ENCODE measurements around the gene IGFBP5. TPM values are rescaled to one million over a fixed set of nuclear protein-coding genes. Genes with fewer than 3 reads are reported as not detected.

IGFBP5 gene
- total and polyA plus RNA-seq, 10 donors: 5.0 to 114 (median 28.9) TPM

DNA sequence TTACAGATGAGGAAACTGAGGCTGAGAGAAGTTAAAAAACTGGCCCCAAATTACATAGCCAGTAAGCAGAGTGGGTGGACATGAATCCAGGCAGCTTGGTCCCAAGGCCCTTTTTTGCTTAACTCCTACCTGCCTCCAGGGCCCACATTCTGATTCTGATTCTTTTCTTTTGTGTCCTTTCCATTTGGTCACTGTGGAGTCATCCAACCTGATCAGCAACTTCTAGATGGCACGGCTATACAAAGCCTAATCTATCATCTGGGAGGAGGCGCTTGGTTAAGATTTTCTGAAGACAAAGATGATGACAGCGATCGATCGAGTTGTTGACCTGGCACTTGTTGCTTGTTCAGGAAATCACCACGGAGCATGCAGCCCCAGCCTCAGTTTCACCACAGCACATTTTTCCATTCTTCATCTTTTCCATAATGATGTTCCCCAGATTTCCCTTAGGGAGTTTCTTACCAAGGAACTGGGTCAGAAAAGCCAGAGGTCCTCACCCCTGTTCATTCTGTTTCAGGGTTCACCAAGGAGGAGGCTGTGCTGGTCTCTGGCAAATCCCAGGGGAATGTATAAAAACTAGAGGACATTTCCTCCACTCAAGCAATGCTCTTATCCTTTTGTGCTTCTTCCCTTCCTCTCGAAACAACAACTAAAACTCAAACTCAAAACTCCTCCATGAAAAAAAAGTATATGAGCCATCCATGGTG lies 69.0 kb downstream of the IGFBP5 start:
- peaks cover 0 to 6% (median 0%) of the 10 kb centered on the region in 8 donors for H3K9me3 ChIP-seq
- no peaks in the 10 kb centered on the region for H3K36me3 ChIP-seq
- no peak for DNase-seq
- 82 to 91% (median 85%) methylated on average over 7 of the region's 7 CpGs for WGBS, 5 donors
- H3K4me1 ChIP-seq: no peaks in the 10 kb centered on the region
- no peak overlapping the region for H3K4me3 ChIP-seq
- H3K27ac ChIP-seq: no peak overlapping the region
- H3K27me3 ChIP-seq (replicated peaks in 1 of 7): peaks cover 0 to 4% (median 0%) of the 10 kb centered on the region in 7 donors
- TF ChIP-seq POLR2A (IDR thresholded peaks at IDR 0.05) (no peak), POLR2AphosphoS5 (IDR thresholded peaks at IDR 0.05) (no peak)
- TF ChIP-seq, protein P1, sequence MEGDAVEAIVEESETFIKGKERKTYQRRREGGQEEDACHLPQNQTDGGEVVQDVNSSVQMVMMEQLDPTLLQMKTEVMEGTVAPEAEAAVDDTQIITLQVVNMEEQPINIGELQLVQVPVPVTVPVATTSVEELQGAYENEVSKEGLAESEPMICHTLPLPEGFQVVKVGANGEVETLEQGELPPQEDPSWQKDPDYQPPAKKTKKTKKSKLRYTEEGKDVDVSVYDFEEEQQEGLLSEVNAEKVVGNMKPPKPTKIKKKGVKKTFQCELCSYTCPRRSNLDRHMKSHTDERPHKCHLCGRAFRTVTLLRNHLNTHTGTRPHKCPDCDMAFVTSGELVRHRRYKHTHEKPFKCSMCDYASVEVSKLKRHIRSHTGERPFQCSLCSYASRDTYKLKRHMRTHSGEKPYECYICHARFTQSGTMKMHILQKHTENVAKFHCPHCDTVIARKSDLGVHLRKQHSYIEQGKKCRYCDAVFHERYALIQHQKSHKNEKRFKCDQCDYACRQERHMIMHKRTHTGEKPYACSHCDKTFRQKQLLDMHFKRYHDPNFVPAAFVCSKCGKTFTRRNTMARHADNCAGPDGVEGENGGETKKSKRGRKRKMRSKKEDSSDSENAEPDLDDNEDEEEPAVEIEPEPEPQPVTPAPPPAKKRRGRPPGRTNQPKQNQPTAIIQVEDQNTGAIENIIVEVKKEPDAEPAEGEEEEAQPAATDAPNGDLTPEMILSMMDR (IDR thresholded peaks at IDR 0.05 in 8 of 11, conservative IDR thresholded peaks at IDR 0.05 in 3 of 11): no peak
- intact Hi-C loops (cut with DNase I; ENCODE audit: low total_unique reads): no loop called here

DNA sequence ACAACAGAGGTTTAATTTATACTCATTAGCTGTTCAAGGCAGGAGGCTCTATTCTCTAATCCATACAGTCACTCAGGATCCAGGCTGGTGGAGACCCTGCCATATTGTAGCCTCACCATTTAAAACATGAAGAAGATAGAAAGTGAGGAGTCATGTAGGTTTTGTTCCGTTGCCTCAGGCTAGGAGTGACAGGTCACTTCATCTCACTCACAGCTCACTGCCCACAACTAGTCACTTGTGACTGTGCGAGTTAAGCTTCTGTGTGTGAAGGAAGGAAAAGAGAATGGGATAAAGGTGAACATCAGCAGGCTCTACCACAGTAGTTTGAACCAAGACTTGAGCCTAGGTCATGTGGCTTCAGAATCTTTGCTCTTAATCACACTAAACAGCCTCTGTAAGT lies 71.1 kb downstream of the IGFBP5 start:
- peaks cover 0 to 6% (median 0%) of the 10 kb centered on the region in 6 donors for H3K4me1 ChIP-seq
- H3K36me3 ChIP-seq: no peaks in the 10 kb centered on the region
- H3K4me3 ChIP-seq: no peak overlapping the region
- H3K27me3 ChIP-seq (replicated peaks in 1 of 7): peaks cover 0 to 4% (median 0%) of the 10 kb centered on the region in 7 donors
- WGBS, 5 donors: 88 to 93% (median 89%) methylated on average over 2 of the region's 2 CpGs
- no peak for DNase-seq
- H3K27ac ChIP-seq: no peak overlapping the region
- TF ChIP-seq POLR2AphosphoS5 (IDR thresholded peaks at IDR 0.05) (no peak), POLR2A (IDR thresholded peaks at IDR 0.05) (no peak)
- TF ChIP-seq, protein P1 (IDR thresholded peaks at IDR 0.05 in 8 of 11, conservative IDR thresholded peaks at IDR 0.05 in 3 of 11): no peak
- intact Hi-C loops (cut with DNase I; ENCODE audit: low total_unique reads): no loop called here
- H3K9me3 ChIP-seq: peaks cover 0 to 6% (median 0%) of the 10 kb centered on the region in 8 donors

DNA sequence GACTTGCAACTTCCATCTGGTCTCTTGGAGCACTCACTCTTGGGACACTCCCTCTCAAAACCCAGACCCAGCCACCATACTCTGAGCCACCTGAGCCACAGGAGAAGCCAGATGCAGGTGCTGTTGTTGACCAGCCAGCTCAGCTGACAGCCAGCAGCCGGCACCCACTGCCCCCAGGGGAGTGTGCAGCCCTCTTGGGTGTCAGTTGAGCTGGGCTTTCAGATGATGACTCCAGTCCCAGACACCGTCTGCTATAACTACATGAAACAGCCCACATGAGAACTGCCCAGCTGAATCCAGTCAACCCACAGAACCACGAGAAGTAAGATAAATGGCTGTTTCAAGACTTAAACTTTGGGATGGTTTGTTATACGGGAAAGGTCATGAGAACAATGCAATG lies 72.8 kb downstream of the IGFBP5 start:
- no peak overlapping the region for H3K27ac ChIP-seq
- H3K9me3 ChIP-seq: peaks cover 0 to 6% (median 0%) of the 10 kb centered on the region in 8 donors
- no peak for DNase-seq
- WGBS, 5 donors: 49 to 79% (median 62%) methylated on average over 4 of the region's 4 CpGs
- peaks cover 0 to 9% (median 0%) of the 10 kb centered on the region in 6 donors for H3K4me1 ChIP-seq
- no peak overlapping the region for H3K4me3 ChIP-seq
- intact Hi-C loops (cut with DNase I; ENCODE audit: low total_unique reads): no loop called here
- peaks cover 0 to 4% (median 0%) of the 10 kb centered on the region in 7 donors for H3K27me3 ChIP-seq (replicated peaks in 1 of 7)
- H3K36me3 ChIP-seq: no peaks in the 10 kb centered on the region
- TF ChIP-seq POLR2A (IDR thresholded peaks at IDR 0.05) (no peak), POLR2AphosphoS5 (IDR thresholded peaks at IDR 0.05) (no peak)
- TF ChIP-seq, protein P1 (IDR thresholded peaks at IDR 0.05 in 8 of 11, conservative IDR thresholded peaks at IDR 0.05 in 3 of 11): no peak

Other genes starting within 250 kb of the IGFBP5 start
- gene RPL37A, start 196.7 kb downstream of the IGFBP5 start, total RNA-seq: 1,000 to 10,000 TPM in 4 of 7 donors, 100 to 1,000 TPM in 3; 688 to 2,288 (median 1,633) TPM
- 1,000 to 10,000 TPM; 5,553 to 9,110 (median 7,989) TPM for gene RPL37A, start 196.7 kb downstream of the IGFBP5 start, polyA plus RNA-seq
- gene IGFBP2, start 62.1 kb downstream of the IGFBP5 start, total RNA-seq: 100 to 1,000 TPM; 140 to 334 (median 277) TPM
- 100 to 1,000 TPM in 2 of 3 donors, 10 to 100 TPM in 1; 61.3 to 162 (median 142) TPM for gene IGFBP2, start 62.1 kb downstream of the IGFBP5 start, polyA plus RNA-seq
- gene TNP1, start 164.5 kb upstream of the IGFBP5 start, total RNA-seq: not detected
- not detected for gene TNP1, start 164.5 kb upstream of the IGFBP5 start, polyA plus RNA-seq

Measured in spleen (tissue), 11 donors.